Activated CD8-positive, alpha-beta T cell treated with anti-CD3 and anti-CD28 coated beads, Interleukin-2, amount 10 ng/mL, durations not matched to agents 7 days and 5 days (primary cell): ENCODE results near the gene SHROOM2. TPM values are rescaled to one million over a fixed set of nuclear protein-coding genes. Genes with fewer than 3 reads are reported as not detected.

ENCODE experiments used
- ATAC-seq: fragments of 150-1000 bp; cut with Tn5 transposase; one replicate; pipeline ENCODE4 v1.10.0; 2021; ENCODE audit warnings: moderate library complexity
- CTCF ChIA-PET: fragments of 350-600 bp; sonication (Branson Sonifier 250); formaldehyde crosslinking; loops from one replicate; lab custom pipeline; 2021; ENCODE audit warnings: antibody characterized with exemption; lab: Charles Lee
- POLR2A ChIA-PET: fragments of 350-600 bp; sonication (Branson Sonifier 250); formaldehyde crosslinking; loops from one replicate; lab custom pipeline; 2021; ENCODE audit warnings: antibody characterized with exemption; lab: Charles Lee
- DNase-seq: peaks from one replicate; pipeline ENCODE4 v3.0.0-alpha.2; 2020
- H3K27ac Mint-ChIP-seq: one replicate; pipeline ENCODE4 v1.8.0; 2021; ENCODE audit warnings: mild to moderate bottlenecking, mixed read lengths
- H3K27me3 Mint-ChIP-seq: one replicate; pipeline ENCODE4 v1.8.0; 2021; ENCODE audit warnings: low read depth, mixed read lengths
- H3K36me3 Mint-ChIP-seq: one replicate; pipeline ENCODE4 v1.8.0; 2021; ENCODE audit warnings: low read depth, mixed read lengths
- H3K4me1 Mint-ChIP-seq: one replicate; pipeline ENCODE4 v1.8.0; 2021; ENCODE audit warnings: low read depth, mixed read lengths
- H3K4me3 Mint-ChIP-seq: one replicate; pipeline ENCODE4 v1.8.0; 2021; ENCODE audit warnings: mild to moderate bottlenecking, mixed read lengths
- H3K9me3 Mint-ChIP-seq: one replicate; pipeline ENCODE4 v1.8.0; 2022; ENCODE audit warnings: mixed read lengths; ENCODE audit not compliant: insufficient read depth
- total RNA-seq, 2 experiments: library from RNA; stranded (reverse); gene quantifications; one replicate each; pipeline ENCODE4 v1.2.3, GENCODE V29; 2021

Gene SHROOM2
- total RNA-seq, 2 experiments from 2014 or later = not detected

- no peaks in the 10 kb centered on the region for H3K36me3 Mint-ChIP-seq
- CTCF ChIA-PET = interaction anchor here (0.7 kb wide), 1 partner anchor 136 kb away, joined by 4 read pairs; no protein-coding TSS in a partner anchor
- H3K9me3 Mint-ChIP-seq = no peaks in the 10 kb centered on the region
- POLR2A ChIA-PET = no interaction called here
- ATAC-seq (no peak), DNase-seq (no peak)
- no peak overlapping the region for H3K27ac Mint-ChIP-seq
- peaks cover 6% of the 10 kb centered on the region for H3K27me3 Mint-ChIP-seq
- no peak overlapping the region for H3K4me3 Mint-ChIP-seq
- H3K4me1 Mint-ChIP-seq = no peaks in the 10 kb centered on the region
Measured at GRCh38 chrX:9983441-9983840, 197.2 kb downstream of the SHROOM2 start.

- no peak overlapping the region for H3K4me3 Mint-ChIP-seq
- H3K27ac Mint-ChIP-seq = no peak overlapping the region
- no peaks in the 10 kb centered on the region for H3K36me3 Mint-ChIP-seq
- POLR2A ChIA-PET = no interaction called here
- peaks cover 6% of the 10 kb centered on the region for H3K27me3 Mint-ChIP-seq
- no peaks in the 10 kb centered on the region for H3K4me1 Mint-ChIP-seq
- DNase-seq (no peak), ATAC-seq (no peak)
- CTCF ChIA-PET = no interaction called here
- no peaks in the 10 kb centered on the region for H3K9me3 Mint-ChIP-seq
Measured at GRCh38 chrX:9983846-9984245, 197.6 kb downstream of the SHROOM2 start.

DNA sequence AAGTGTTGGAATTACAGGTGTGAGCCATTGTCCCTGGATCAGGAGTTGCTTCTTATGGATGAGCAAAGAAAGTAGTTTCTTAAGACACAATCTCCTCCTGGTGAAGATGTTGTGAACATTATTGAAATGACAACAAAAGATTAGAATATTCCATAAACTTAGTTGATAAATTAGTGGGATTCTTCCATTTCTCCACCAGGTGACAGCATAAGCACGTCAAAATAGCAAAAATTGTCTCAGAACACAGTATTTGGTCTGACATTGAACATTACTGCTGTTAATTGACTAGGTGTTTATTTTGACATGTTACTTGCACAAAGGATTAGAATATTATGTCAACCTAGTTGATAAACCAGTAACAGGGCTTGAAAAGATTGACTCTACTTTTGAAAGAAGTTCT, 202.5 kb downstream of the SHROOM2 start:
- Mint-ChIP-seq H3K36me3 (no peaks in the 10 kb centered on the region), H3K27ac (no peak overlapping the region), H3K9me3 (no peaks in the 10 kb centered on the region), H3K27me3 (peaks cover 6% of the 10 kb centered on the region), H3K4me3 (no peak overlapping the region), H3K4me1 (no peaks in the 10 kb centered on the region)
- ATAC-seq = no peak
- DNase-seq = no peak
- CTCF ChIA-PET = interaction anchor here (1.0 to 1.2 kb wide), 2 partner anchors 131 to 202 kb away, joined by 3 read pairs; no protein-coding TSS in a partner anchor
- POLR2A ChIA-PET = no interaction called here

DNA sequence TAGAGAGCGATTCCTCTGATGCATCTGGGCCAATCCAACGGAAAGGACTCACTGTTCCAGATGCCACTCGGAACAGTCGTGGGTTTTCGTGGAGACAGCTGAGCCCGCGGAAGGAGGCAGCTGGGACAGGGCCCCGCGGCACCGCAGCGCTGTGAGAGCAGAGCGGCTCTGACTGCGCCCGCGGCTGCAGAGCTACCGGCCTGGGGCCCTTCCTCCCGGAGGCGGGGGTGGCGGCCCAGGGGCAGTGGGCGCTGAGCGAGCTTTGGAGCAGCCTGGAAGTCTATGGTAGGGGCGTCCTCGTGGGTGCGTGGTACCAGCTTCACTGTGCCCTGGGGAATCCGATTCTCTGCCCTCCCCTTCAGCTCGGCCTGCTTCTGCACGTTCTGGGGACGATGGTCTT, 205.8 kb downstream of the SHROOM2 start:
- Mint-ChIP-seq H3K36me3 (no peaks in the 10 kb centered on the region), H3K4me3 (no peak overlapping the region), H3K9me3 (no peaks in the 10 kb centered on the region), H3K4me1 (no peaks in the 10 kb centered on the region), H3K27ac (no peak overlapping the region), H3K27me3 (peaks cover 3% of the 10 kb centered on the region)
- CTCF ChIA-PET = interaction anchor here (1.8 kb wide), 1 partner anchor 128 kb away, joined by 10 read pairs; no protein-coding TSS in a partner anchor
- no peak for DNase-seq
- POLR2A ChIA-PET = no interaction called here
- ATAC-seq = no peak

GRCh38 chrX:9992724-9993123, 206.5 kb downstream of the SHROOM2 start:
- CTCF ChIA-PET = interaction anchor here (0.7 to 1.8 kb wide), 2 partner anchors 127 kb away, joined by 3 to 10 read pairs; no protein-coding TSS in a partner anchor
- no peak overlapping the region for H3K4me3 Mint-ChIP-seq
- DNase-seq (no peak), ATAC-seq (no peak)
- H3K36me3 Mint-ChIP-seq = no peaks in the 10 kb centered on the region
- no peak overlapping the region for H3K27ac Mint-ChIP-seq
- H3K9me3 Mint-ChIP-seq = no peaks in the 10 kb centered on the region
- no peaks in the 10 kb centered on the region for H3K4me1 Mint-ChIP-seq
- POLR2A ChIA-PET = no interaction called here
- H3K27me3 Mint-ChIP-seq = peaks cover under 1% of the 10 kb centered on the region

DNA sequence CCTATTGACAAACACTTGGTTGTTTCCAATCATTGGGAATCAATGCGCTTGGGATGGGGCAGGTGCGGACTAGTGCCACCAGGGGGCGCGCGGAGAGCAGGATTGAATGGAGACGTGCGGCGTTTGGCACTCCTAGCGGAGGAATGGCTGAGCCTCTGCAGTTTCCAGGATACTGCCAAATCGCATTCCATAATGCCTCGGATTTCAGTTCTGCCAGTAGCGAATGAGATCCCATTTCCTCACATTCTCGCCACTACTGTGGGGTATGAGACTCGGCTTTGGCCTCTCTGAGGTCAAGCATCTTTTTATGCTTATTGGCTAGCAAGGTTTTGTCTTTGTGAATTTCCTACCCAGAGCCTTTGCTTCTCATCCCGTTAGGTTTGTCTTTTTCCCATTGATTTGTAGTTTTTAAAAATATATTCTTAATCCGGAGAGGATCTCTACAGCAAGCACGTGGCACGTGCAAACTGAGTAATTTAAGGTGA, 209.7 kb downstream of the SHROOM2 start:
- Mint-ChIP-seq H3K4me3 (no peak overlapping the region), H3K36me3 (no peaks in the 10 kb centered on the region), H3K27me3 (no peaks in the 10 kb centered on the region), H3K4me1 (no peaks in the 10 kb centered on the region), H3K9me3 (no peaks in the 10 kb centered on the region), H3K27ac (no peak overlapping the region)
- ChIA-PET POLR2A (no interaction called here), CTCF (interaction anchor here (1.0 to 7.3 kb wide), 3 partner anchors 16 to 123 kb away, joined by 3 to 70 read pairs (median 49); no protein-coding TSS in a partner anchor)
- ATAC-seq (peak; percentile 82), DNase-seq (peak; percentile 77)

DNA sequence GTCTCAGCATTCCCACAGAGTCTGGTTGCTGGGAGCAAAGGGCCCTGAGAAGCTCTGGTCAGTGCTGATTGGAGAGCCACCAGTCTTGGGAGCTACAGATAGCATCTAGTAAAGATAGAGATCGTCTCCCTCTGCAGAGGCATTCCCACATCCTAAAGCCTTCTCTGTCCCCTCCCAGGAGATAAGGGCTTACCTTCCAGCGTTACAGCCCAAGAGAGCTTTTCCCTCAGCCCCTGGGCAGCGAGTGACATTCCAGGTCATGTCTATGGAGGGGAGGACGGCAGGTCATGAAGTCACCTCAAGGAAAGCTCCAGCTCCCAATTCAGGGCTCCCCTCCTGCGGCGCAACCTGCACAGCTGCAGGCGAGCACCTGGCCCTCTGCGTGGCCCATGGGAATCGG, 210.8 kb downstream of the SHROOM2 start:
- Mint-ChIP-seq H3K9me3 (no peaks in the 10 kb centered on the region), H3K27me3 (no peaks in the 10 kb centered on the region), H3K4me3 (no peak overlapping the region), H3K27ac (no peak overlapping the region), H3K36me3 (no peaks in the 10 kb centered on the region), H3K4me1 (no peaks in the 10 kb centered on the region)
- ATAC-seq = no peak
- no peak for DNase-seq
- ChIA-PET POLR2A (interaction anchor here (1.1 kb wide), 1 partner anchor 15 kb away, joined by 3 read pairs; no protein-coding TSS in a partner anchor), CTCF (interaction anchor here (1.0 to 7.3 kb wide), 10 partner anchors 12 to 122 kb away, joined by 3 to 70 read pairs (median 4); no protein-coding TSS in a partner anchor)

- H3K27ac Mint-ChIP-seq = no peak overlapping the region
- POLR2A ChIA-PET = interaction anchor here (1.1 to 1.3 kb wide), 2 partner anchors 14 to 113 kb away, joined by 3 to 6 read pairs; no protein-coding TSS in a partner anchor
Measured at GRCh38 chrX:9997524-9997923, 211.3 kb downstream of the SHROOM2 start.

More at GRCh38 chrX:9997524-9997923, 211.3 kb downstream of the SHROOM2 start:
- DNase-seq (peak; percentile 45), ATAC-seq (peak; percentile 74)
- H3K4me1 Mint-ChIP-seq = no peaks in the 10 kb centered on the region
- no peaks in the 10 kb centered on the region for H3K27me3 Mint-ChIP-seq
- H3K36me3 Mint-ChIP-seq = no peaks in the 10 kb centered on the region
- H3K4me3 Mint-ChIP-seq = no peak overlapping the region
- CTCF ChIA-PET = interaction anchor here (0.6 to 7.3 kb wide), 11 partner anchors 12 to 121 kb away, joined by 3 to 70 read pairs (median 4); no protein-coding TSS in a partner anchor
- H3K9me3 Mint-ChIP-seq = no peaks in the 10 kb centered on the region

Other genes starting within 250 kb of the SHROOM2 start
- not detected for gene GPR143, start 20.6 kb upstream of the SHROOM2 start, total RNA-seq
- not detected for gene CLDN34, start 180.9 kb downstream of the SHROOM2 start, total RNA-seq